ENCODE data around the gene BCR.

Gene BCR

GRCh38 chr22:23151827-23152226 is 28.5 kb upstream of the BCR start:
- no peak for DNase-seq

GRCh38 chr22:23152238-23153114 is 27.8 kb upstream of the BCR start:
- no peak for DNase-seq

- no peak for DNase-seq
Measured at GRCh38 chr22:23153994-23154393, 26.3 kb upstream of the BCR start.

- no peak for DNase-seq
Measured at GRCh38 chr22:23154461-23154860, 25.8 kb upstream of the BCR start.

- DNase-seq, result no peak
Measured at GRCh38 chr22:23155143-23155542, 25.2 kb upstream of the BCR start.

- no peak for DNase-seq
Measured at GRCh38 chr22:23155831-23156230, 24.5 kb upstream of the BCR start.

GRCh38 chr22:23156286-23156685 is 24.0 kb upstream of the BCR start:
- DNase-seq, result no peak

GRCh38 chr22:23157560-23158515 is 22.5 kb upstream of the BCR start:
- no peak for DNase-seq

- no peak for DNase-seq
Measured at GRCh38 chr22:23158516-23159290, 21.6 kb upstream of the BCR start.

GRCh38 chr22:23159291-23159630 is 21.0 kb upstream of the BCR start:
- DNase-seq, result no peak

GRCh38 chr22:23161029-23161428 is 19.3 kb upstream of the BCR start:
- no peak for DNase-seq

- no peak for DNase-seq
Measured at GRCh38 chr22:23161574-23161973, 18.7 kb upstream of the BCR start.

GRCh38 chr22:23163665-23164064 is 16.6 kb upstream of the BCR start:
- peak in 12 of 14 donors; percentile 12 to 92 (median 62) for DNase-seq

GRCh38 chr22:23164091-23164490 is 16.2 kb upstream of the BCR start:
- no peak for DNase-seq

- no peak for DNase-seq
Measured at GRCh38 chr22:23166042-23166831, 14.1 kb upstream of the BCR start.

GRCh38 chr22:23166841-23167616 is 13.3 kb upstream of the BCR start:
- DNase-seq, result no peak

- DNase-seq, result peak in 1 of 14 donors; percentile 91
Measured at GRCh38 chr22:23168391-23169042, 11.8 kb upstream of the BCR start.

- no peak for DNase-seq
Measured at GRCh38 chr22:23169043-23169406, 11.3 kb upstream of the BCR start.

GRCh38 chr22:23175817-23176644 is 4.3 kb upstream of the BCR start:
- DNase-seq, result no peak

- no peak for DNase-seq
Measured at GRCh38 chr22:23176645-23177027, 3.7 kb upstream of the BCR start.
